Activated CD8-positive, alpha-beta memory T cell treated with anti-CD3 and anti-CD28 coated beads, Interleukin-2, amount 50 U/mL, for 24 hours (primary cell): Measurements from ENCODE around the gene NUP210.
"Not testable (repeated sequence)": the region's sequence is repeated elsewhere in the genome, so short reads cannot be mapped to it uniquely, and the experiment has no call there.

Experiments used
- DNase-seq: peaks from one replicate; pipeline ENCODE4 v3.0.0-alpha.2; 2020; ENCODE audit errors: extremely low read depth

The NUP210 gene

GRCh38 chr3:13429631-13430291, 9.6 kb upstream of the NUP210 start:
- no peak for DNase-seq

- not testable (repeated sequence) for DNase-seq
These were observed 8.6 kb upstream of the NUP210 start for GRCh38 chr3:13428678-13429077.

GRCh38 chr3:13427662-13428603, 7.8 kb upstream of the NUP210 start:
- DNase-seq: no peak

DNA sequence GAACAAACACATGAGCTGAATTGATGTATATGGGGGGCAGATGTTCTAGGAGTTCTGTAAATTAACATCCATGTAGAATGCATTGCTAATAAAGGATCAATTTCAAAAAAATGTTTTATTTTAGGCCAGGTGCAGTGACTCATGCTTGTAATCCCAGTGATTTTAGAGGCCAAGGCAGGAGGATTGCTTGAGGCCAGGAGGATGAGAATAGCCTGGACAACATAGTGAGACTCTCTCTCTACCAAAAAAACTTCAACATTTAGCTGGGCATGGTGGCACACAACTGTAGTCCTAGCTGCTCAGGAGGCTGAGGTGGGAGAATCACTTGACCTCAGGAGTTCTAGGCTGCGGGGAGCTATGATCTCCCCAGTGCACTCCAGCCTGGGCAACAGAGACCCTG, 6.5 kb upstream of the NUP210 start:
- DNase-seq: no peak

DNA sequence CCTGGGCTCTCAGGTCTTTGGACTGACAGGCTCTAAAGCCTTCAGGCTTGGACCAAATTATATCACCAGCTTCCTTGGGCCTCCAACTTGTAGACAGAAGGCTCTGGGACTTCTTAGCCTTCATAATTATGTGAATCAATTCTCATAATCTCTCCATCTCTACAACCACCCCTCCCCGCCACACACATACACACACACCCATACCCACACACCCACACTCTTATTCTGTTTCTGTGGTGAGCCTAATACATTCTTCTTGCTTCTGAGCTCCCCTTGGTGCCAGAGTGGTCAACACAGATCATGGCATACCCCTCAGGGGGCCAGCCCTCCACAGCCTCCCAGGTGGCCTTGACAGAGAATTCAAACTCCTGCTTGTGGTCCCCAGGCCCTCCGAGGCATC, 5.6 kb upstream of the NUP210 start:
- DNase-seq: no peak

GRCh38 chr3:13424865-13425617, 4.9 kb upstream of the NUP210 start:
- no peak for DNase-seq

DNA sequence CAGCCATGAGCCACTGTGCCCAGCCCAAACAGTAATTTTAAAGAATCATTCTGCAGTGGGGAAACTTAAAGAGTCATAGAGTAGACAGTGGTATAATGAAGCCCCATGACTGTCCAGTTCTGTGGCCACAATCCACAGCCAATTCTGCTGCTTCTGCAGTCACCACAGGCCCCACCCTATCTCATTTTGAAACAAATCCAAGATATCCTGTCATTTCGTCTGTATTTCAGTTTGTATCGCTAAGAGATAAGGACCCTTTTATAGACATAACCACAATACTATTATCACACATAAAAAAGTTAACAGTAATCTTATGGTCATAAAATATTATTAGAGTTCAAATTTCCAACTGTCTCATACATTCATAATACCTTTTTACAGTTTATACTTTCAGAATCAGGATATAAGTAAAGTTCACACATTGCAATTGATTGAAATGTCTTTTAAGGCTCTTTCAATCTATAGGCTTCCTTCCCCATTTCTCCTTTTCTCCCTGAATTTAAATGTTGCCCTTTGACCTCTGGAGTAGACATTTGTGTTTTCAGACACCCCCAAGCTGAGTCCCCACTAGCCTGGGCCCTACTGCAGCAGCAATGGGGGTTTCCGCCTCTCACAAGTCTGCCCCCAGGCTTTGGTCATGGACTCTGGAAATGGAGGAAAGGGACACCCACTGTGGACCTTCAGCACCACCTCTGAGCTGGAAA, 4.2 kb upstream of the NUP210 start:
- DNase-seq: no peak

GRCh38 chr3:13420831-13421765, 976 bp upstream of the NUP210 start:
- peak; percentile 44 for DNase-seq

DNA sequence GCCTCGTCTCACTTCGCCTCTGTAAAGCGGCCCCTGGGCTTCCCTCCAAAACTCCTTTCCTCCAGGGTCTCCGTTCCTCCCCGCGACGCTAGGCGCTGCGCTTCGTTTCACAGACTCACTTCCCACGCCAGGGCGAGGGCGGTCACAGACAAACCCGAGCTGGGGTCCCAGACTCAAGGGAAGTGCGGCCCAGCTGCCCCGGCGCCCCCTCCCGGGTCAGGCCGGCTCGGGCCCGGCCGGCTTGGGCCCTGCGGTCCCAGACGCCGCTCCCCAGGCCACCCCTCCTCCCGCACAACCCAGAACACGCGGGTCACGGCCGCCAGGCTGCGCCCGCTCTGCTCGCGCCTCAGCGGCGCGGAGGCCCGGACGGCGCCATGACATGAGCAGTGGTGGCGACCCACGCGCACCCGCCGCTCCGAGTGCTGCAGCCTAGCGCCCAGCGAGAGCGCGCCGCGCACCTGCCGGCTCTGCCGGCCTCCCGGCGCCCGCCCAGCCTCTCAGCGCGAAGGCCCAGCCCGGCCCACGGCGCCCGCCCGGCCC, 547 bp downstream of the NUP210 start:
- DNase-seq: no peak

DNA sequence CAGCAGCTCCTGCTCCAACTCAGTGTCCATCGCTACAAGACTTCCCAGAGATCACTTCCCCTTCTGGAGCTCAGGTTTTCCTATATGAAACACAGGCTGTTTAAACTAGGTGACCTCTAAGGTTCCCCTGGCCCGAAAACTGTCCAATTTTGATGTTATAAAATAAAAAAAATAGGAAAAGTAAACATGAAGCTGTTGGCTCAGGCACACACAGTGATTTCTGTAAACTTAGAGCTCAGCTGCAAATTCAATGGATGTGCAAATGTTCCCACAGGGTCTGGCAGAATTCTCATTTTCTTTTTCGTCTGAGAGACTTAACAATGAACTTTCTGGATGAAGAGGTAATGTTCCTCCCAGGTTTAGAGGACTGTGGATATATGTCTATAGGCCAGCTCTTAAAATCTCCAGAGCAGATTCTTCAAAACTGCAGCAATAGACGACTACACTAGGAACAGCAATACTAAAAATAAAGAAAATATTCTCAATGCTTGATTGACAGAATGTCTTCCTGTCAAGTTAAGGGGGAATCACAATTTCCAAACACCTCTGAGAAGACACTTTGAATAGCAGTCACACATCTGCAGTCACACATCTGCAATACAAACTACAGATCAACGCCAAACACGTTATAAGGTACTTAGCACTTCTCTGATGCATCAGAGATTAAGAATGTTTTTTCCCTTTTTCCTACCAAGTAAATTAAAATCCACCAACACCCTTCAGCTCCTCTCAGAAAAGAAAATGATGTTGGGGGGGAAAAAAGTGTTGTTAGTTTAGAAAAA, 2.8 kb downstream of the NUP210 start:
- no peak for DNase-seq

- no peak for DNase-seq
These were observed 3.9 kb downstream of the NUP210 start for GRCh38 chr3:13415997-13416793.

DNA sequence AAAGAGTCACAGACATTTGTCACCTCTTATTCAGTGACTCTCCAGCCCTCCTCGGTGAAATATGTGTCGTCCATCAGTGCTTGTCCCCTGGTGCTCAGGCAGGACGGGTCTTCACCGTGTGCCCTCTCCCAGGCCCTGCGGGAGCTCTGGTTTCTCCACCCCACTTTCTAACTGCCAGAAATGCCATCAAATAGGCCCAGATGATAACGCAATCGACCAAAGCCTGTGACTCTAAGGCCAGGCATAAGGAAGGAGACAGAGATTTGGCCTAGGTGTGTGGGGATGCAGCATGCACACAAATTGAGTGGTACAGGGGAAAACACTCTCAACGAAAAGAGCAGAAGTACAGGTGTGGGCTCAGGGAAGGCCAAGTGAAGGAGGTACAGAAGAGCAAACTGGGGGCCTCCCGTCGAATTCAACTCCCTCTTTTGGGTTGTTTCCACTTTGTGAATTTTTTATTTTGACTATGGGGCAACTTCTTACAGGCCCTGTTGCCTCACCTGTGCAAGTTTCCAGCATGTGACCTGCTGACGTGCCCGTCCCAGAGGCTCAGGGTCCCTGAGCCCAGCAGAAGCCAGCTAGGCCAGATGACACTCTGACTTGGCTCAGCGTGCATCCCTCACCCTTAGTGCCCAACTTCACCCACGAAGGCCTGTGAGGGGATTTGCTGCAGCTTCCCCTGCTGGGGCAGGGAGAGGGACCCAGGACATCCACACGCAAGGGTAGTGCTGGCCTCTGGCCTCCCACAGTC, 4.7 kb downstream of the NUP210 start:
- no peak for DNase-seq

DNA sequence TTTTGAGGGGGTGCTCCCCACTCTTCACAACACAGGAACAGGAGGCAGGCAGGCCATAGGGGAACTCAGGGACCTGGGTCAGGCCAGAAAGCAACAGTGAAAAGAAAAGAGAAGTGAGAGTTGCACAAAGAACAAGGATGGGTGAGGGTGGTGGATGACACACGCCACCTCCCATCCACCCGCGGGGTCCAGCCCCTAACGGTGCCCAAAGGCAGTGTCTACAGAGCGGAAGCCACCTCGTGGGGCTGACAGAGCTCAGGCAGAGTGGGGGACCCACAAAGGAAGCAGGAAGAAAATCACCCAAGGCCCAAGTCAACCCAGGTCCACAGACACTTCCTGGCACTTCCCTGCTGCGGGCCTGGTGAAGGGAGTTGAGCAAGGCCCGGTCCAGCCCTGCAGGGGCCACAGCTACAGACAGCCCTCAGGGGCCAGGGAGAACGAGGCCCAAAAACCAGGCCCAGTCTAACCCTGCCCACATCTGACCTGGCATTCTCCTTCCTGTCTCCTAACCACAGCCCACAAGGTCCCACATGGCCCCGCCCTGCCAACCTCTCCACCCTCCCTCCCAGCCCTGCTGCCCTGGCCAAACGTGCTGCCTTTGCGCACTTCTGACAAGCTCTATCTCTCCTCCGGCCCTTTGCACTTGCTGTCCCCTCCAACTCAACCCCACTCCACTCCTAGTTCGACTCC, 5.9 kb downstream of the NUP210 start:
- no peak for DNase-seq

DNA sequence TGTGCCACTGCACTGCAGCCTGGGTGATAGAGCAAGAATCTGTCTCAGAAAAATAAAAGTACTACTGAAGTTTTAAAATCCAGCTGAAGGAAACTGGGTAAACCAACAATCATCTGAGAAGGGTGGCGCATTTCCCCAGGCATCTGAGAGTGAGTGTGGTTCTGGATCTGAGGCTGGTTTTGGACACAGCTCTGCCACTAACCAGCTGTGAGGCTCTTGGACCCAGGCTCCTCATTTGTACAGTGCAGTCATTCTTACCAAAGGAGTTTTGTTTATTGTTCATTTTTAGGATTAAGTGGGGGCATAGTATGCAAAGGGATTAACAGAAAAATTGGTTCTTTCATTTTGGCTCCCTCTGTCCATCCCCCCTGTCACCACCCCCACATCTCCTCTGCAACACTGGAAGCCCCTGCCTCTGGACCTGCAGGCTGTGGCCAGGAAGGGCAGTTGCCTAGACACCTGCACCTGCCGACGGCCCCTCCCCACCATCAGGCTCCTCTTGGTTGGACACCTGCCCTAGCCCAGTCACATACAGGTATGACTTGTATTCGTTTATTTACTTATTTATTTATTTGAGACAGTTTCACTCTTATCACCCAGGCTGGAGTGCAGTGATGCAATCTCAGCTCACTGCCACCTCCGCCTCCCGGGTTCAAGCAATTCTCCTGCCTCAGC, 8.8 kb downstream of the NUP210 start:
- no peak for DNase-seq

- DNase-seq: no peak
These were observed 11.2 kb downstream of the NUP210 start for GRCh38 chr3:13408890-13409289.

DNA sequence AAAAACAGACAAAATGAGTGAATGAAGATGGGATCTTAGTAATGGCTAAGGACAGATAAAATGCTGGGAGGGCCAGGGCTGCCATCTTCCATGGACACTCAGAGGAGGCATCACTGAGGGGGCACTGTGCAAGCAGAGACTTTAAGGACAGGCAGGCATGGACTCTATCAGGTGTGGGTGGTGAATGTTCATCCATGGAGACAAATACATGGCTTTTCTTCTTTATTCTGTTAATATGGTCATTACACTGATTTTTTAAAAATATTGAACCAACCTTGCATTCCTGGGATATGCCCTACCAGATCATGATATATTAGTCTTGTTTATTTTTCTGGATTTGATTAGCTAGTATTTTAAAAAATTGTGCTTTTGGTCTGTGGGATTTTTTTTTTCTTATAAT, 12.2 kb downstream of the NUP210 start:
- DNase-seq: no peak

GRCh38 chr3:13407475-13407874, 12.6 kb downstream of the NUP210 start:
- no peak for DNase-seq
